GM19452 (cell line): Measurements from ENCODE around the gene VGLL2.

ENCODE experiments used
- ATAC-seq: cut with Tn5 transposase; IDR thresholded peaks from one replicate; pipeline ENCODE4 v1.9.1; 2021; ENCODE audit not compliant: unreplicated experiment

The VGLL2 gene

GRCh38 chr6:117311726-117312125, 46.4 kb downstream of the VGLL2 start:
- no peak for ATAC-seq

- no peak for ATAC-seq
These were observed 51.9 kb downstream of the VGLL2 start for GRCh38 chr6:117317261-117317660.
